Measurements from ENCODE around the gene ARF4.
A peak's percentile ranks its signal among the peaks of the same experiment; 100 is the strongest.
"Not testable (repeated sequence)": the region's sequence is repeated elsewhere in the genome, so short reads cannot be mapped to it uniquely, and the experiment has no call there.

ARF4 gene

GRCh38 chr3:57617739-57618138 is 20.6 kb upstream of the ARF4 start:
- no peak for TF ChIP-seq CTCF (IDR thresholded peaks at IDR 0.05; ENCODE audit: extremely low read depth, missing control alignments)
- DNase-seq (ENCODE audit: low spot score) = no peak

- TF ChIP-seq CTCF (IDR thresholded peaks at IDR 0.05; ENCODE audit: extremely low read depth, missing control alignments) = no peak
- DNase-seq (ENCODE audit: low spot score) = no peak
Observed at GRCh38 chr3:57616233-57616632, 19.1 kb upstream of the ARF4 start.

GRCh38 chr3:57611870-57612269 is 14.7 kb upstream of the ARF4 start:
- not testable (repeated sequence) for DNase-seq (ENCODE audit: low spot score)

- TF ChIP-seq CTCF (IDR thresholded peaks at IDR 0.05; ENCODE audit: extremely low read depth, missing control alignments) = no peak
- no peak for DNase-seq (ENCODE audit: low spot score)
Observed at GRCh38 chr3:57605683-57606082, 8.5 kb upstream of the ARF4 start.

GRCh38 chr3:57604971-57605370 is 7.8 kb upstream of the ARF4 start:
- TF ChIP-seq CTCF (IDR thresholded peaks at IDR 0.05; ENCODE audit: extremely low read depth, missing control alignments) = no peak
- DNase-seq (ENCODE audit: low spot score) = no peak

GRCh38 chr3:57600195-57600594 is 3.1 kb upstream of the ARF4 start:
- DNase-seq (ENCODE audit: low spot score) = no peak
- no peak for TF ChIP-seq CTCF (IDR thresholded peaks at IDR 0.05; ENCODE audit: extremely low read depth, missing control alignments)

GRCh38 chr3:57598765-57599360 is 1.7 kb upstream of the ARF4 start:
- DNase-seq (ENCODE audit: low spot score) = no peak
- no peak for TF ChIP-seq CTCF (IDR thresholded peaks at IDR 0.05; ENCODE audit: extremely low read depth, missing control alignments)

- DNase-seq (ENCODE audit: low spot score) = peak; percentile 32
- no peak for TF ChIP-seq CTCF (IDR thresholded peaks at IDR 0.05; ENCODE audit: extremely low read depth, missing control alignments)
Observed at GRCh38 chr3:57596495-57597126, 533 bp downstream of the ARF4 start.
